Medulla oblongata (tissue), 1 donor: ENCODE results near the gene HOXB4.

Experiments used
- DNase-seq: peaks from one replicate; pipeline ENCODE4 v3.0.0-alpha.2; 2015; ENCODE audit errors: extremely low spot score

HOXB4 gene

DNA sequence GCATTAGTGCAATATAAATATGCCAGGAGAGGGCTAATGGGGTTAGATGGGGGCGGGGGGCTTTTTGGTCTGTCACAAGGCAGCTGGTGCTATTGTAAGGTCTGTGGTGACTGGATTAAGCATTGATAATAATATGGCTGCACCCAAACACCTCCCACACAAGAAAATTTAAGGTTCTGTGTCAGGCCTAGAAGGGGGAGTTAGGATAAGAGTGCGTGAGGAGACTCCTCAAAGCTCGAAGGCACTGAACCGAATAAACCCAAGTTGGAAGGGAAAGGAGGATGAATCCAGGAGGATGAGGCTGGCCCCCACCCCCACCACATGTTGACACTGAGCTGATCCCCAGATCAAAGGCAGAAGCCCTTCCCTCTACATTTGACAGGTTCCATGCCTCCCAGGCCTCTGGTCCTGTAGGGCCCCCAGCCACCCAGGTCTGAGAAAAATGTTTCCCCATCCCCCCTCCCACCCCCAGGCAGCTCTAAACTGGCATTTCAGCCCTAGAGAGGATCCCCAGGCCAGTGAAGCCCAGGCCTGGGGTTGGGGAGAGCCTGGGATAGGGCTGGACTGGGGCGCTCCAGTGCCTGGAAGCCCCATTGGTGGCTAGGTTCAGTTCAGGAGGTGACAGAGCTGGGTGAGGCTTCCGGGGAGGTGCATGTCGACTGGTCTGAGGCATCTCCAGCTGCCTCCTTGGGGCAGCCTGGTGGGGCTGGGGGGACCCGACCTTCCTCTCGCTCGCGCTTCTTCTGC is 49.0 kb downstream of the HOXB4 start:
- no peak for DNase-seq

- no peak for DNase-seq
Observed at GRCh38 chr17:48528153-48528935, 49.8 kb downstream of the HOXB4 start.

GRCh38 chr17:48527547-48527932 is 50.6 kb downstream of the HOXB4 start:
- no peak for DNase-seq

DNA sequence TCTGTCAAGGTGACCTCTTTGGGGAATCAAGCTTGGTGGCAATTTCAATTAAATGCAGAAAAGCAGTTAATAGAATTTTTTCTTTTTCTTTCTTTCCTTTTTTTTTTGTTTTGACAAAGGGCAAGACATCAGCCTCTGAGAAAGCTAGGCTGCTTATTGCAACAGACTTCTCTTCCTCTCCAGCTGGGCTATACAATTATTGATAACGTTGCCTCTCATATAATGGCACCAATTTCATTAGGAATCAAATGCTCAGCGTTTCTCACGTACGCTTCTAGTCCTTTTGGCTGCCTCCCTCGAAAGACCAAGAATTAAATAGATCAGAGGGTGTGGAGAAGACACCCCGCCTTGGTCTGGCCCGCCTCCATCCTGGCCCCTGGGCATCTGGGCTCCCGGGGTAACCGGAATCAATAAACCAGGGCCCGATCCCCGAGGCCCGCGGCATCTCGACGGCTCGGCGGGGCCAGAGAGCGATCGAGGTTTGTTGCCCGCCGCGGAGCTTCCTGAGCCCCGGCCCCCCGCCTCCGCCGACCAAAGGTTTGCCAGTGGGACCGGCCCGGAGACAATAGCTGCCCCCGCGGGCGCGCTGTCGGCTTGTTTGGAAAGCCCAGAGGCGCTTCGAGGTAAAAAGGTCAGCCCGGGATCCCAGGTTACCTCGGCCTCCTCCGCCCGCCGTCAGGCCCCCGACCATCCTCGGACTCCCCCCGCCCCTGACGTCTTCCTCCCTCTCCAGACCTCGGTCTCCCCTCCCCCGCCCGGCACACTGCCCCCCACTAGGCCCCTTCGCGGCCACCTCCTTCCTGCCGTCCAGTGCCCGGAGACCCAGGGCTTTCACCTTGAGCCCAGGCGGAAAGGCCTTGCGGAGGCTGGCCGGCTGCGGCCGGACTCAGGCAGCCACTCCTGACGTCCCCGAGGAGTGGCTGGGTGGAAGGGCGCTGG is 51.3 kb downstream of the HOXB4 start:
- no peak for DNase-seq
